ENCODE results near the gene ASTN2.
"Not testable (repeated sequence)": the region's sequence is repeated elsewhere in the genome, so short reads cannot be mapped to it uniquely, and the experiment has no call there.

ASTN2 gene

GRCh38 chr9:116952436-116952810 is 462.4 kb downstream of the ASTN2 start:
- DNase-seq (ENCODE audit: low spot score): no peak

GRCh38 chr9:116951588-116952435 is 463.0 kb downstream of the ASTN2 start:
- DNase-seq (ENCODE audit: low spot score): no peak

GRCh38 chr9:116945817-116946216 is 469.0 kb downstream of the ASTN2 start:
- DNase-seq (ENCODE audit: low spot score): no peak

GRCh38 chr9:116944714-116945534 is 469.9 kb downstream of the ASTN2 start:
- no peak for DNase-seq (ENCODE audit: low spot score)

GRCh38 chr9:116943970-116944369 is 470.9 kb downstream of the ASTN2 start:
- no peak for DNase-seq (ENCODE audit: low spot score)

GRCh38 chr9:116942593-116943061 is 472.2 kb downstream of the ASTN2 start:
- no peak for DNase-seq (ENCODE audit: low spot score)

- no peak for DNase-seq (ENCODE audit: low spot score)
These were observed 473.6 kb downstream of the ASTN2 start for GRCh38 chr9:116941266-116941665.

GRCh38 chr9:116940614-116941215 is 474.1 kb downstream of the ASTN2 start:
- DNase-seq (ENCODE audit: low spot score): no peak

GRCh38 chr9:116939614-116940013 is 475.2 kb downstream of the ASTN2 start:
- DNase-seq (ENCODE audit: low spot score): no peak

GRCh38 chr9:116939161-116939560 is 475.7 kb downstream of the ASTN2 start:
- no peak for DNase-seq (ENCODE audit: low spot score)

- DNase-seq (ENCODE audit: low spot score): no peak
These were observed 477.5 kb downstream of the ASTN2 start for GRCh38 chr9:116937361-116937760.

GRCh38 chr9:116935149-116935897 is 479.5 kb downstream of the ASTN2 start:
- DNase-seq (ENCODE audit: low spot score): no peak

- DNase-seq (ENCODE audit: low spot score): no peak
These were observed 480.7 kb downstream of the ASTN2 start for GRCh38 chr9:116934131-116934530.

GRCh38 chr9:116933251-116933650 is 481.6 kb downstream of the ASTN2 start:
- DNase-seq (ENCODE audit: low spot score): no peak

GRCh38 chr9:116929621-116930020 is 485.2 kb downstream of the ASTN2 start:
- DNase-seq (ENCODE audit: low spot score): no peak

- no peak for DNase-seq (ENCODE audit: low spot score)
These were observed 486.0 kb downstream of the ASTN2 start for GRCh38 chr9:116928884-116929283.

GRCh38 chr9:116928289-116928688 is 486.6 kb downstream of the ASTN2 start:
- DNase-seq (ENCODE audit: low spot score): no peak

- no peak for DNase-seq (ENCODE audit: low spot score)
These were observed 487.1 kb downstream of the ASTN2 start for GRCh38 chr9:116927726-116928125.

- DNase-seq (ENCODE audit: low spot score): no peak
These were observed 489.7 kb downstream of the ASTN2 start for GRCh38 chr9:116925121-116925520.

- DNase-seq (ENCODE audit: low spot score): no peak
These were observed 490.3 kb downstream of the ASTN2 start for GRCh38 chr9:116924462-116925110.

- not testable (repeated sequence) for DNase-seq (ENCODE audit: low spot score)
These were observed 496.9 kb downstream of the ASTN2 start for GRCh38 chr9:116917895-116918508.

Measured in HuH-7 (cell line).